Right renal cortex interstitium (tissue), 3 donors: ENCODE measurements around the gene BLOC1S1. TPM values are rescaled to one million over a fixed set of nuclear protein-coding genes. Genes with fewer than 3 reads are reported as not detected.
A peak's percentile ranks its signal among the peaks of the same experiment; 100 is the strongest.

ENCODE experiments used
- DNase-seq, 3 donors: peaks; one replicate each; pipeline ENCODE4 v3.0.0-alpha.2; 2013; ENCODE audit warnings: low read depth in 3 of 3, low spot score in 2 of 3
- polyA plus RNA-seq, 3 donors: library from polyadenylated mRNA; unstranded; fragments of 120-200 nt; gene quantifications; one replicate each; pipeline ENCODE4 v1.2.1, GENCODE V29; 2013; ENCODE audit not compliant: insufficient read length in 3 of 3

BLOC1S1 gene
- polyA plus RNA-seq, result 100 to 1,000 TPM; 114 to 135 (median 133) TPM

- peak in 2 of 3 donors; percentile 91 to 93 for DNase-seq
Observed at GRCh38 chr12:55715833-55716581, at the start of gene BLOC1S1. BLOC1S1 (plus strand) TSS chr12:55716046; CDS start chr12:55716052, 6 bp downstream.

GRCh38 chr12:55666508-55666907, 49.3 kb upstream of the BLOC1S1 start:
- DNase-seq, result no peak

GRCh38 chr12:55670276-55670675, 45.6 kb upstream of the BLOC1S1 start:
- no peak for DNase-seq

GRCh38 chr12:55671746-55672145, 44.1 kb upstream of the BLOC1S1 start:
- DNase-seq, result no peak

- no peak for DNase-seq
Observed at GRCh38 chr12:55673638-55674037, 42.2 kb upstream of the BLOC1S1 start.

GRCh38 chr12:55675666-55676065, 40.2 kb upstream of the BLOC1S1 start:
- DNase-seq, result no peak

GRCh38 chr12:55676707-55677106, 39.1 kb upstream of the BLOC1S1 start:
- DNase-seq, result no peak

GRCh38 chr12:55679691-55680090, 36.2 kb upstream of the BLOC1S1 start:
- no peak for DNase-seq

GRCh38 chr12:55681142-55682077, 34.4 kb upstream of the BLOC1S1 start:
- peak; percentile 33 to 65 (median 49) for DNase-seq

- no peak for DNase-seq
Observed at GRCh38 chr12:55682087-55682796, 33.6 kb upstream of the BLOC1S1 start.

GRCh38 chr12:55683676-55684075, 32.2 kb upstream of the BLOC1S1 start:
- DNase-seq, result no peak

- no peak for DNase-seq
Observed at GRCh38 chr12:55684761-55685370, 31.0 kb upstream of the BLOC1S1 start.

- no peak for DNase-seq
Observed at GRCh38 chr12:55685671-55686070, 30.2 kb upstream of the BLOC1S1 start.

- DNase-seq, result no peak
Observed at GRCh38 chr12:55686366-55687010, 29.4 kb upstream of the BLOC1S1 start.

- DNase-seq, result no peak
Observed at GRCh38 chr12:55687746-55688145, 28.1 kb upstream of the BLOC1S1 start.

GRCh38 chr12:55688716-55689655, 26.9 kb upstream of the BLOC1S1 start:
- DNase-seq, result no peak

GRCh38 chr12:55692631-55693322, 23.1 kb upstream of the BLOC1S1 start:
- no peak for DNase-seq
